Heart right ventricle (tissue), 16 donors: Measurements from ENCODE around the gene CTDP1. TPM values are rescaled to one million over a fixed set of nuclear protein-coding genes. Genes with fewer than 3 reads are reported as not detected.

ENCODE experiments used
- ATAC-seq, 8 donors: fragments of 200-7000 bp; cut with Tn5 transposase; one replicate each; pipeline ENCODE4 v1.9.1; 2020; ENCODE audit warnings: mild to moderate bottlenecking in 8 of 8, moderate library complexity in 8 of 8, moderate number of reproducible peaks in 1 of 8
- DNase-seq, 2 donors: peaks; one replicate each; pipeline ENCODE4 v3.0.0-alpha.2; 2020
- H3K27ac ChIP-seq, 10 donors: fragments of 200-600 bp; sonication (generic) in 2 of 10; one replicate each; pipeline versions ENCODE4 v1.5.0 to v1.8.0; 2020 to 2022; ENCODE audit warnings: mild to moderate bottlenecking in 3 of 10
- H3K27me3 ChIP-seq, 7 donors: fragments of 200-600 bp; one replicate each; pipeline ENCODE4 v1.8.0; 2021 to 2022; ENCODE audit warnings: mild to moderate bottlenecking in 2 of 7
- H3K36me3 ChIP-seq, 9 donors: fragments of 200-600 bp; sonication (generic) in 1 of 9; one replicate each; pipeline versions ENCODE4 v1.5.0 to v1.8.0; 2020 to 2022; ENCODE audit warnings: mild to moderate bottlenecking in 2 of 9
- H3K4me1 ChIP-seq, 9 donors: fragments of 200-600 bp; sonication (generic) in 1 of 9; one replicate each; pipeline versions ENCODE4 v1.5.0 to v1.8.0; 2020 to 2022; ENCODE audit warnings: mild to moderate bottlenecking in 4 of 9
- H3K4me3 ChIP-seq, 10 donors: fragments of 200-600 bp; sonication (generic) in 2 of 10; one replicate each; pipeline versions ENCODE4 v1.5.0 to v1.8.0; 2020 to 2022; ENCODE audit warnings: mild to moderate bottlenecking in 7 of 10, moderate library complexity in 2 of 10
- H3K9me3 ChIP-seq, 11 donors: fragments of 200-600 bp in 10 of 11; sonication (generic) in 2 of 11; one replicate each; pipeline versions ENCODE4 v1.5.0 to v1.8.0; 2013 to 2022; ENCODE audit warnings: mild to moderate bottlenecking in 2 of 11, control low read depth in 1 of 11, moderate library complexity in 1 of 11
- CTCF ChIP-seq, 9 donors: fragments of 200-600 bp; sonication (generic) in 2 of 9; IDR thresholded peaks; one replicate each; pipeline versions ENCODE4 v1.5.0 to v1.8.0; 2021 to 2022; ENCODE audit warnings: antibody characterized with exemption in 9 of 9, mild to moderate bottlenecking in 5 of 9, moderate library complexity in 1 of 9
- WGBS, 2 donors: extraction: QIAGEN DNeasy Blood & Tissue Kit; methylation state at CpG; one replicate each; pipeline ENCODE4 v1.1.7; 2013; ENCODE audit warnings: inconsistent platforms in 1 of 2; 5-methylcytosine and 5-hydroxymethylcytosine counted together
- intact Hi-C, 10 donors: fragments of 100-400 bp; cut with DNase I; formaldehyde crosslinking; loops; one replicate each; pipeline versions ENCODE4 v1.11.1 to v1.14.2; 2022
- polyA plus RNA-seq, 2 donors: library from polyadenylated mRNA; stranded (reverse); fragments of 200-250 nt; gene quantifications; one replicate each; pipeline ENCODE4 v1.2.3, GENCODE V29; 2013
- total RNA-seq, 10 donors: library from RNA; stranded (reverse); fragmentation: NEBNext Ultra II Directional in 3 of 10; extraction: Animal tissue kit (Norgen Biotek cat#: 25700) in 3 of 10; gene quantifications; one replicate each; pipeline versions ENCODE4 v1.2.1 to v1.2.4, GENCODE V29; 2021 to 2023
- donor health status: Arrhythmogenic right ventricular cardiomyopathy.
- donor health status: ischemic (EF 13 %, LVEDD 7.1; RV severe dilation, severe dysfunction).
- donor health status: healthy with polysubstance abuse.
- donor health status: DM: no; HTN: yes; CAD: no.
- donor health status: DM: no; HTN: no; CAD: no.
- donor health status: ischemic (EF 25% LVEDD 6.9; RV normal size, moderate dysfunction).
- donor health status: ischemic (EF 25% LVEDD 5.7; RV mildly dilated, moderate dysfunction).
- donor health status: healthy.
- donor health status: DM: yes; HTN: yes; CAD: no.
- donor health status: Ischemic cardiomyopathy.
- donor health status: ischemic (EF 35%, LVEDD 5.7; RV mildly dilated, moderate dysfunction).
- donor health status: nonischemic (EF 11% LVEDD 7.7; RV severe dilation, severe dysfunction).
- donor health status: DM: yes; HTN: yes; CAD: no.
- donor health status: PGD.
- donor health status: ischemic (EF 29% LVEDD 5.4; RV normal size, mild dysfunction).
- donor health status: nonischemic (EF 23%, LVEDD 6.1; RV moderate dilation, normal function).

The CTDP1 gene
- total and polyA plus RNA-seq, 12 donors: 6.8 to 12.5 (median 9.3) TPM

GRCh38 chr18:79760348-79760747 lies 80.7 kb downstream of the CTDP1 start:
- no peak overlapping the region for H3K4me3 ChIP-seq
- peaks cover 0 to 50% (median 22%) of the 10 kb centered on the region in 11 donors for H3K9me3 ChIP-seq
- no peak for ATAC-seq
- intact Hi-C loops: no loop called here
- no peaks in the 10 kb centered on the region for H3K4me1 ChIP-seq
- no peaks in the 10 kb centered on the region for H3K27me3 ChIP-seq
- H3K36me3 ChIP-seq: peaks cover 0 to 16% (median 9%) of the 10 kb centered on the region in 9 donors
- TF ChIP-seq CTCF (IDR thresholded peaks at IDR 0.05): no peak
- H3K27ac ChIP-seq: no peak overlapping the region
- WGBS, 2 donors: 25 to 31% methylated on average over 1 of the region's 1 CpG
- no peak for DNase-seq

GRCh38 chr18:79760881-79761280 lies 81.3 kb downstream of the CTDP1 start:
- DNase-seq (no peak), ATAC-seq (no peak)
- WGBS, 2 donors: 84 to 94% methylated on average over 1 of the region's 1 CpG
- H3K27ac ChIP-seq: no peak overlapping the region
- intact Hi-C loops: no loop called here
- no peaks in the 10 kb centered on the region for H3K27me3 ChIP-seq
- no peak for TF ChIP-seq CTCF (IDR thresholded peaks at IDR 0.05)
- H3K4me3 ChIP-seq: no peak overlapping the region
- H3K4me1 ChIP-seq: no peaks in the 10 kb centered on the region
- peaks cover 0 to 11% (median 3%) of the 10 kb centered on the region in 9 donors for H3K36me3 ChIP-seq
- H3K9me3 ChIP-seq: peaks cover 0 to 50% (median 22%) of the 10 kb centered on the region in 11 donors

- Histone ChIP-seq H3K27me3 (peaks cover 0 to 6% (median 0%) of the 10 kb centered on the region in 7 donors), H3K27ac (no peak overlapping the region), H3K4me3 (no peak overlapping the region), H3K9me3 (peaks cover 0 to 48% (median 22%) of the 10 kb centered on the region in 11 donors), H3K4me1 (no peaks in the 10 kb centered on the region), H3K36me3 (no peaks in the 10 kb centered on the region)
- no peak for ATAC-seq
- intact Hi-C loops: no loop called here
- DNase-seq: no peak
- no peak for TF ChIP-seq CTCF (IDR thresholded peaks at IDR 0.05)
These were observed 83.8 kb downstream of the CTDP1 start for GRCh38 chr18:79763407-79763806.

GRCh38 chr18:79764131-79764530 lies 84.5 kb downstream of the CTDP1 start:
- no peak for TF ChIP-seq CTCF (IDR thresholded peaks at IDR 0.05)
- H3K4me1 ChIP-seq: no peaks in the 10 kb centered on the region
- ATAC-seq: no peak
- no peak overlapping the region for H3K4me3 ChIP-seq
- H3K27ac ChIP-seq: no peak overlapping the region
- H3K36me3 ChIP-seq: no peaks in the 10 kb centered on the region
- 86 to 91% methylated on average over 6 of the region's 6 CpGs for WGBS, 2 donors
- no peak for DNase-seq
- intact Hi-C loops: no loop called here
- peaks cover 0 to 6% (median 0%) of the 10 kb centered on the region in 7 donors for H3K27me3 ChIP-seq
- H3K9me3 ChIP-seq: peaks cover 0 to 48% (median 18%) of the 10 kb centered on the region in 11 donors
